GM21423 (cell line): ENCODE measurements around the gene ILDR2.
"Not testable (repeated sequence)": the region's sequence is repeated elsewhere in the genome, so short reads cannot be mapped to it uniquely, and the experiment has no call there.

ENCODE experiments used
- ATAC-seq: cut with Tn5 transposase; IDR thresholded peaks from one replicate; pipeline ENCODE4 v1.9.1; 2021; ENCODE audit warnings: mild to moderate bottlenecking, moderate library complexity; ENCODE audit not compliant: unreplicated experiment

ILDR2 gene

GRCh38 chr1:166895766-166896165 lies 79.6 kb downstream of the ILDR2 start:
- ATAC-seq: no peak

- no peak for ATAC-seq
These were observed 85.6 kb downstream of the ILDR2 start for GRCh38 chr1:166889776-166890175.

GRCh38 chr1:166888373-166889111 lies 86.8 kb downstream of the ILDR2 start:
- ATAC-seq: no peak

- no peak for ATAC-seq
These were observed 90.4 kb downstream of the ILDR2 start for GRCh38 chr1:166884971-166885370.

- ATAC-seq: peak; percentile 49
These were observed 91.2 kb downstream of the ILDR2 start for GRCh38 chr1:166884040-166884642.

GRCh38 chr1:166882893-166883292 lies 92.4 kb downstream of the ILDR2 start:
- ATAC-seq: no peak

- not testable (repeated sequence) for ATAC-seq
These were observed 97.0 kb downstream of the ILDR2 start for GRCh38 chr1:166878173-166878917.

GRCh38 chr1:166876540-166876838 lies 98.9 kb downstream of the ILDR2 start:
- no peak for ATAC-seq

GRCh38 chr1:166875734-166876539 lies 99.4 kb downstream of the ILDR2 start, which contains the start of gene TADA1:
TADA1 (minus strand) TSS chr1:166876264; CDS start chr1:166876233, 31 bp downstream.
- peak; percentile 90 for ATAC-seq

- no peak for ATAC-seq
These were observed 100.0 kb downstream of the ILDR2 start for GRCh38 chr1:166875302-166875733.

GRCh38 chr1:166874464-166874863 lies 100.9 kb downstream of the ILDR2 start:
- no peak for ATAC-seq

GRCh38 chr1:166870584-166870983 lies 104.8 kb downstream of the ILDR2 start:
- ATAC-seq: no peak

GRCh38 chr1:166869318-166870099 lies 105.8 kb downstream of the ILDR2 start:
- no peak for ATAC-seq

GRCh38 chr1:166868639-166869038 lies 106.7 kb downstream of the ILDR2 start:
- ATAC-seq: no peak

GRCh38 chr1:166865926-166866325 lies 109.4 kb downstream of the ILDR2 start:
- ATAC-seq: no peak

GRCh38 chr1:166859597-166859996 lies 115.7 kb downstream of the ILDR2 start:
- no peak for ATAC-seq

GRCh38 chr1:166858726-166859419 lies 116.5 kb downstream of the ILDR2 start:
- ATAC-seq: no peak
